Activated T-cell treated with anti-CD3 and anti-CD28 coated beads for 48 hours (primary cell): ENCODE data around the gene RAMACL.

Experiments
- DNase-seq: peaks from one replicate; pipeline ENCODE4 v3.0.0-alpha.2; 2020; ENCODE audit warnings: low read depth

RAMACL gene

DNA sequence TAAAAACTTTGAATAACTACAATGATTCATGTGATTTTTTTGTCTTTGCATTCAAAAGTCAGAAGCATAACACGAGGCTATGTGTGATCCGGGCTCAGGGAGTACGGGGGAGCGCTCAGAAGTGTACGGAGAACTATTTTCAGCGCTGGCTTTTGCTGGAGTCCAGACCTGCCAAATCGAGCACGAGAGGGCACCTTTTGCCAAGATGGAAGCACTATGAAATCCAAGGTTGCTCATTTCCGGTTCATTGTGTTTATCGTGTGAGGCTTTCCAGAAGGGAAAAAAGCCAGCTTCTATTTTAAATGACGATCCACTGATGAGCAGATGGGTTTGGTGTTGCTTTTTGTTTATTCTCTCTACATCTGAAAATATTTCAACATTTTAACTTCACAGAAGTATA lies 11.3 kb downstream of the RAMACL start:
- DNase-seq: no peak

DNA sequence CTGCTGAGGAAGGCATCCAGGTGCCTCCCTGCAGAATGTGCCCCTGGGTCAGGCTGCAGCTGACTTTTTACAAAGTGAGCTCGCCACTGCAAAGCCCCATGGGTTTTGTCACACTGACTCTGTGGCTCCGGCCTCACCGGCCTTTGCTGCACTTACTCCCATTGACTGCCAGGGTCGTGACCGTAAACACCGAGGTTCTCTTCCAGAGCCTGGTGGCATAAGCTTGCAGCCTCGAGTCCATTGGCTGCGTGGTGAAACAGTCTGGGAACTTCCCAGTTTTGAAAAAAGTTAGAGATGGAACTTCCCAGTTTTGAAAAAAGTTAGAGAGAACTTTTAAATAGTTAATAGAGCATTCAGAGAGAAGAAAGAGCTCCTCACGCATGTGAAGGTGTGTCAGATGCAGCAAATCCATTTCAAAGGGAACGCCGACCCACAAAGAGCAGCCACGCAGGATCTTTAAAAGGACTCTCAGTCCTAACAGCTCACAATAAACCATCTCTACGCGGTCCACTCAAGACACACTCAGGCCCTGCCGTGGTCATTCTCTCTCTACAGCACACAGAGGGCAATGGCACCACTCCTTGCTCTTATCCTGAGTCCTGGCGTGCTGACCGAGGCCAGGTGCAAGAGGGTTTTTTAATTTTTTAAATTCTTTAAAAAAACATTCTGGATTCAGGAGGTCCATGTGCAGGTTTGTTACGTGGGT lies 12.8 kb downstream of the RAMACL start:
- DNase-seq: no peak

DNA sequence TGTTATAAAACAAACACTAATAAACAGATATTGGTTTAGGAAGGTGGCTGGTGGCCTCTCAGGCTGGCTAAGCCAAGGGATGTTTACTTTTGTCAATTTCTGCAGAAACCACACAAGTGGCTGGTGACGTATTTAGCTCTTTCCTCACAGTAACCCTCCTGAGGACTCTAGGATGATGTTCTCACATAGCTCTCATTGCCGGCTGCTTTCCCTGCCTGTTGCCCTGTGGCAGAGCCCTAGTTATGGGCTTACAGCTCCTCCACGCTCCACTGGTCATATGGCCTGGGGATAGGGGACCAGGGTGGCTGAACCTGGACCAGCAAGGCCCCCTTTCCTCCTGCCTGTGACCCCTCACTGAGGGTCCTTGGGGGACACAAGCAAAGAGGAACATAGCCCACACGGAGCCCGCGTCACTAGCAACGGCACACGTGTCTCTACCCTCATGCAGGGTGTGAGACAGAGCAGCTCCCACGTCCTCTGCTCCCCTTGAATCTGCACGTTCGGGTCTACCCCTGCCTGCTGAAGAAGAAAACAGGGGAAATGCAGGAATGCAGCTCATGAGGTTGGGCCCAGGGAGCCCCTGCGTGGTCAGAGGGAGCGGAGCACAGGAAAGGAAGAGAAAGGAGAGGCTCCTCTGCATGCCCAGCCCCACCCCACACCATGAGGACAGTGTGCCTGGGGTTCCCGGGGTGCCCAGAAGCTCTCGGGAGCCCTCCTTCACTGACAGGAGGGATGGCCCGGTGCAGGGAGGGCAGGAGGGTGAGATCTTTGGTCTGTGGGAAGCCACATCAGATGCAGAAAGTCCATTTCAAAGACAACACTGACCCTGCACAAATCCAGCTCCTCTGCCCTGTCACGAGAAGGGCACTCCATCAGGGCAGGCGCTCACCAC lies 13.9 kb downstream of the RAMACL start:
- no peak for DNase-seq

DNA sequence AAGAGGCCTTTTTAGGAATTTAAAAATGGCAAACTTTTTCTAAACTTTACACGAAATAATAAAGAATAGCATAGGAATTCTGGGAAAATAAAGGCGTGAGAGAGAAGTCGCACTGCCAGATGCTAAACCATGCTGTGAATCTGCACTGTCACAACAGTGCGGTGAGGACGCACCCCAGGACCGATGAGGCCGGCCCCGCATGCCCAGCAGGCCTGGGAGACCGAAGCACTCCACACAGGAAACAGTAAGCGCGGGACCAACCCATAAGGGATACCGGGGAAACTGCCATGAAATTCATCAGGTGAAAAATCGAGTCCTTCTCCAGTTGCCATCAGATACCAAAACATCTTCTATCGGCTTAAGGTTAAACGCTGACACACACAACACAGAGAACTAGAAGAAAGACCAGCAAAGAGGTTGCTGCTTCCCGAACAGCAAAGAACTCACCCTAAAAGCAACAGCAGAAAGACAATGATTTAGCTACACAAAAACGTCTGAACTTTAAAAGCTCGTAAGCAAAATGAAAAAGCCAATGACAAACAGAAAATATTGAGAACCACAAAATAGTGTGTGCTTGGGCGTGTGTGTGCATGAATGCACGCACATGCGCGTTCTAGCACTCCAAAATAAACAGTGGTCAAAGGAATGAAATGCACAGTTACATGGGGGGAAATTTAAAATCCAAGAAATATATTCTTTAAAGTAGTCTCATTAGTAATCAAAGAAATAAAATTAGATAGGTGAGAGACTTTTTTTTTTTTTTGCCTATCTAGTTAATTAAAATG lies 15.4 kb downstream of the RAMACL start:
- DNase-seq: no peak

DNA sequence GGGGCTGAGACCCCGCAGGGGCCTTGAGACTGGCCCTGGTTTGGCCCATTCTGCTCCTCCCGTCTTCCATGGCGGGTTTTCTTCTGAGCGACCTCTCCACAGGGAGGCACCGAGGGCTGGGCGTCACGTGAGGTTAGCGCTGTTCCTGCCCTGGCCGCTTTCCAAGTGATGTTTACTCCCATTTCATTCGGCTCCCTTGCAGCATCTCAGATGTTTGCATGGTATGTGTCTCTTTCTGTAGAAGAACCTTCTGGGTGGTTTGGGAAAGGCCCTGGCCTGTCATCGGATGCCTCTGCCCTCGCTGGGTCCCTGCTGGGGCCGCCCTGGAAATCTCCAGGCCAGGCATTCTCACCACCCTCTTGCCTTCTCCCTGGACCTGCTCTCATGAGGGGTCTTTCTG lies 17.3 kb downstream of the RAMACL start:
- no peak for DNase-seq

DNA sequence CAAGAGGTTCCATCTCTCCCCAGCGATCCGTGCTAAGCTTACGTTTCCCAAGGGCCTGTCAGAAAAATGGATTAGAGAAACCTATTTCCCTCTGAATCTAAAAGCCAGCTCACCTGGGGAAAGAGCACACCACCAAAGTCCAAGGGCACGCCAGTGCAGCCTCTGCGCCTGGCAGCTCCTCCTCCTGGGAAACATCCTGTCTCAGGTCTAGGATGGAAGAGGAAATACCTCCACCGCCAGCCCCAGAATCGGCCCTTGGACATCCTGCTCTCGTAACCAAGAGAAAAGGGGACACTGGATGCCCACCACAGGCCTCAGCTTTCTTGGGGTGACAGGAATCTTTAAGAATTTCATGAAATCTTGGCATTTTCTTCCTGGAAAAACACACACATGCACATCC lies 18.7 kb downstream of the RAMACL start:
- DNase-seq: no peak

DNA sequence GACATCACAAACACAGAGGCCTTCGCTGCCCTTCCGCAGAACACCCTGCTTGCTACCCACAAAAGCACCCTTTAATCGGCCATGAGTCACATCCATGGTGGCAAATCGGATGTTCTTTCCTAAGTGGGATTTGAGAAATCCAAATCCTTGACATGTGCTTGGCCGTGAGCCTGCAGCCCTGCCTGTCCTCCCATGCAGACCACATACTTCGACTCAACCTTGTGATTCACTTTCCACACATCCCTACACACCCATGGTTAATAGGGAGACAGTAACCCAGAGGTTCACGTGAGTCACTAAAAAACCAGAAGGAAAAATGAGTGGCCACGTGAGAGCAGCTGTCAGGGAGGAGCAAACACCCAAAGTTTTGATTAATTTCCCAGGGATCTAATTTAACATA lies 19.4 kb downstream of the RAMACL start:
- no peak for DNase-seq

DNA sequence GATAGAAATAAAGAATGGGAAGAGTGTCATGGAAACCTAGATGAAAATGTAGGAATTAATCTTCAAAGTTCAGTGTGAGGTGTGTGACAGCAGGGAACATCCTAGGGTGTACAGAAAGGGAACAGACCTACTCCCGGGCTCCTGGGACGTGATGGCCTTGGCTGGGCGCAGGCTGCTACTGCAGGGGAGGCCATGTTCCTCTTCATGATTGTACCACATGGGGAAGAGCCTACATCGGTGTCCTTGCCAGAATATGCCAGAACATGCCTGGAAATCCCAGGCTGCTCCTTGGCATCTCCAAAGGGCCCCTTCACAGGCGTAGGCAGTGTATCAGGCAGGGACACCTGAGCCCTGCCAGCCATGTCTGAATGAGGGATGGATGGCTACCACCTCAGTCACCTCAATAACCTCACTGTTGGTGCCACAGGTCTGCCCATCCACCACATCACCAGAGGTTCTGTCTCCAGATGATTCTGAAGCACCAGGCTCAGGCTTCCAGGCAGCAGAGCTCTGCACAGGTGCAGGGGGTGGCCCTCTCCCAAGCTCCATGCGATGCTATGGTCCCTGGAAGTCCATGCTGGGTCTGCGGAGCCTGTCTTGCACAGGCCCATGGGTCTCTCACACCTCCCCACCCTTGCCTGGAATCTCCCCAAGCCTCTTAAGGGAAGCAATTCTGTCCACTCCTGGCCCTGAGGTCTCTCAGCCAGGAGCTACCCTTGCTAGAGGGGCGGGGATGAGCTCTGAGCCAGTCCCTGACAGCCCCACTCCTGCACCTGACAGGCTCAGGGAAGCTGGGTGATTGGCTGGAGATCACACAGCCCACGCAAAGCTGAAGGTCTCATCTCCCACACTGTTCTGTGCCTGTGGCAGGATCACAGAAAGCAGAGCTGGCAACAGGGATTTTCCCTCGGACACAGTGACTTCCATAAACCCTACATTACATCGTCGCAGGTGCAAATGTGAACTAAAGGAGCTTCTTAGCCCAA lies 20.2 kb downstream of the RAMACL start:
- DNase-seq: no peak

DNA sequence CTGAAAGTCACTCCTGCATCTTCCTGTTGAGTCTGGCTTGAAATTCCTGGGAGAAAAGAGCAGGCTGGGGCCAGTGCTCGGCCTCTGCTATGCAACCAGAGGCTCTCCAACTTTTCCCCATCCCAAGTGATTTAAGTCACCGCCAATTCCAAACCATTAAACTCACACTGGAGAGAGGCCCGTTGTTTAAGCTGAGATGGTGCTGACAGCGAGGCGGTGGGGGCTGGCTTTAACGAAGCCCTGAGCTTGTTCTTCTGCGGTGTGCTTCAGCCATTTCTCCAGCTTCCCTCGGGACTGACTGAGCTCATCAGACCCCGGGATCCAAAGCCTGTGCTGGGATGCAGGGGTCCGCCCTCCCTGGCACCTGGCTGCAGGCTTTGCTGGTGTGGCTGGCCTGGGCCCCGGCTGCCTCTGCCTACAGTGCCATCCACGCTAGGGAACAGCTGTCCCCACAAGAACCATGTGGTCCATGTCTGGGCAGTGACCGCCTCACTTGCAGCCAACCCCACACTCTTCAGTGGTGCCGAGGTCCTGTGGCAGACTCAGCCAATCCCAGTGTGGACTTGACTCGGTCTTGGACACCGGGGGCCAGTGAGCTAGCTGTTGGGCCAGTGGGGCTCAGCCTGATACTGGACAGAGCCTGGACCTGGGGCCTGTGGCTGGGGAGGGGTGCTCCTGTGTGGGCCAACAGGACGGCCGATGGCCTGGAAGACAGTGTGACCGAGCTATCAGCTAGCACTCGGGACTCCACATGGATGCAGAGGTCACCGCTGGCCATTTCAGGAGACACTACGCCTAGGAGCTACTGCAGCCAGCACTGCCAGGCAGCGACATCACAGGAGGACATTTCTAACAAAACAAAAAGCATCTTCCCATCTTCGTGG lies 21.2 kb downstream of the RAMACL start:
- no peak for DNase-seq

DNA sequence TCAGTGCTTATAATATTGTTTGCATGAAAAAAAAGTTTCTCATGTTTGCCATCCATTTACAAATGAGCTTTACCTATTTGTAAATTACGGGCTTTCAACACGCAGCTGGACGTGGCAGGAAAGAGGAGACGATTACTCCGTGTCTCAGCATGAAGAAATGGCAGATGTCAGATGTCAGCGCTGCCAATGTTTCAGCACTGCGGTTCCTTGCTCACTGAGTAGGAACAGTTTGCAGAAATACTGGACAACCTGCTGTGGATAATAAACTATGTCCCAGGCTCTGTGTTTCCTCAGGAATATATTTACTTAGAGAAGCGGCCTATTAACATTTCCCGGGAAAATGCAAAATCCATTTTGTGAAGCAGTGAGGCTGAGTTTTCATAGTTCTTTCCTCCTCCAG lies 22.7 kb downstream of the RAMACL start:
- DNase-seq: no peak

DNA sequence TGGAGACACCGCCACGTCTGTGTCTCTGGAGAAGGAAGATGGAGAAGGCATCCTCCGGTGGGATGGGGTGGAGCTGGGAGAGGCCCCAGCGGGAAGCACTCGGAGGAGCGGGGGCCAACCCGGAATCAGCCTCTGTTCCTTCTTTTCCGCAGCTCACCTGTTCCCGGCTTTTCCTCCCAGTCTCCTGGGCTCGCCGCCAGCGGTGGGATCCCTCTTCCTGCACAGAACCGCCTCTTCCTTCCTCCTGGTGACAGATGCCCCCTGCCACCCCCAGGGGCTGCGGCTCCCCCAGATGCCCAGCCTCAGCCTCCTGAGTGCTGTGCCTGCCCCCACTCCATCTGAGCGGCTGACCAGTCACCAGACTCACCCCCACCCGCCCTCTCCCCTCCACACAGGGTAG lies 23.3 kb downstream of the RAMACL start:
- DNase-seq: no peak

DNA sequence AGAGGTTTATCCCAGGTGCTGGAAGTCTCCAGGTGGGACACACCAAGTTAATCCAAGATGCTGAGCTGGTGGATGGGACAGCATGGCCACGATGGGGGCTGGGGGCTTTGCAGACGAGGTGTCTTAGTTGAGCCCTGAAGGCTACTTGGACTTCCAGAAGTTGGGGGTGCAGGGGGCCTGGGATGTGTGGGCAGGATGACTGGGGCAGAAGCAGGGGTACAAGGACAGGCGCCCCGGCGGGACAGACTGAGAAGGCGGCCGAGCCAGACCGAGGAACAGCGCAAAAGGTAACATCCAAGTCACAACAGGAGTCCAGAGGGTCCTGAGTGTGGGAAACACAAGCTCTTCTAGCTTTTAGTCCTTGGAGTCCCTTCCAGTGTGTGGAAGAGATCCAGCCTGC lies 23.8 kb downstream of the RAMACL start:
- DNase-seq: no peak

DNA sequence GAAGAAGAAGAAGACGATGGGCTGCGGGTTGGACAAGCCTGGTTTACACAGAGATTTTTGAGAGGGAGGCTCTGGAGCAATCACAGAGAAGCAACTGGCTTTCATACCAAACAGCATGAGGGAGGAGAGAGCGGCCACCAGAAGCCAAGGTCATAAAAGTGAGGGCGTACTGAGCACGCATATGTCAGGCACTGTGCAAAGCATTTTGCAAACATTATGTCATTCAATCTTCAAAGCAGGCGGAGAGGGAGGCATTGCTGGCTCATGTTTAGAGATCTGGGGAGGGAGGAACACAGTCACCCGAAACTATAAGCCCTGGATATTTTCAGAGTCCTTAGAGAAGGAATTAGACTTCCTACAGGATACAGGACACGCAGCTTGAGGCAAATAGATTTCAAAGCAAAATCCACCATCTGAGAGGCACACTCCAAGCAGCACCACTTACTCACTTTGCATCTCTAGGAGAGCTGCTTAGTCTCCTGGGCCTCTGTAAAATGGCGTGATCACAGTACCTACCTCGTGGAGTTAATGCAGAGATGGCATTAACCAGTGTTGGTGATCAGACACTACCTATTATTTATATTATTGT lies 24.6 kb downstream of the RAMACL start:
- DNase-seq: no peak

DNA sequence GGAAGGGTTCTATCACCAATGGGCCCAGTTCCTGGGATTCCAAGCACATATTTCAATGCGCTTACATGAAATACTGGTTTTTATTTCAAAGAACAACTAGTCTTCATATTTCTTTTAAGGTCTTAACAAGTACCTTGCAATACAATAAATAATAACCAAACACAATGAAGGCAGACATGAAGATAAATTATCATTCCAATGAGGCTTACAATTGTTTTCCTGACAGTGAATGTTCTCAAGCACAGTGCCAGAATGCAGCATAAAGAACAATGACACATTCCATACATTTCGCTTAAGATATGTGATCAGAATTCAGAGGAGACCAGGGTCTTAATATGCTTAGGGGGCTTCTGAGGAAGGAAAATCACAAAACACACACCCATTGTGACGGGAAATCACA lies 26.3 kb downstream of the RAMACL start:
- no peak for DNase-seq

DNA sequence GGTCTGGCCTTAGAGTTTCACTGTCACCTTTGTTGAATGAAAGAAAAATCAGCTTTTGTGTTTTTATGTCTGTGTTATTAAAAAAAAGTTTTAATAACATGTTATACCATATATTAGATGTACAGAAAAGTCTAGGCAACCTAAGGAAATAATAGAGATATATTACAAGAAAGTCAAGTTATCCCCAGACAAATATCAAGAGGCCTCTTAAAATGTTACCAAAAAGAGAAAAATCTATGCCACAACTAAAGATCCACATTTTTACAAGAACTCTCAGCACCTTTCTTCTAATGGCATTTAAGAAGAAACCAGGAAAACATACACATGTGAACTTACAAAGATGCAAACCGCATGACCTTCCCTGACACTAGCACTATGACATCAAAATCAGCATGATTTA lies 26.8 kb downstream of the RAMACL start:
- DNase-seq: no peak

DNA sequence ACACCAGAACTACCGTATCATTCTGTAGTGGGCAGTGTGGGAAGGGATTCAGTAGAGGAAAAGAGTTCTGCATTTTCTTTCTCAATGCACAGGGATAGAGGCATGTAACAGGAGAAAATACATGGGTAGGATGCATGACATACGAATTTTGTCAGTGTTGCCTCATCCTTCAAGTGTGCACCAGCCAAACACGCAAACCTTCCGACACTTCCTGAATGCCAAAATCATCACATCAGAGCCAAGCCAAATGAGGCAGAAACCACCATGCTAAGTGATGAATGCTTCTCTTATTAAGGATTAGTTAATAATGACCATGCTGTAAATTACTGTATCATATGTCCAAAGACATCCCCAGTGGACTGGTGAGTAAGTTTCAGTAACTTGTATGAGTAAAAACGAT lies 27.3 kb downstream of the RAMACL start:
- no peak for DNase-seq

DNA sequence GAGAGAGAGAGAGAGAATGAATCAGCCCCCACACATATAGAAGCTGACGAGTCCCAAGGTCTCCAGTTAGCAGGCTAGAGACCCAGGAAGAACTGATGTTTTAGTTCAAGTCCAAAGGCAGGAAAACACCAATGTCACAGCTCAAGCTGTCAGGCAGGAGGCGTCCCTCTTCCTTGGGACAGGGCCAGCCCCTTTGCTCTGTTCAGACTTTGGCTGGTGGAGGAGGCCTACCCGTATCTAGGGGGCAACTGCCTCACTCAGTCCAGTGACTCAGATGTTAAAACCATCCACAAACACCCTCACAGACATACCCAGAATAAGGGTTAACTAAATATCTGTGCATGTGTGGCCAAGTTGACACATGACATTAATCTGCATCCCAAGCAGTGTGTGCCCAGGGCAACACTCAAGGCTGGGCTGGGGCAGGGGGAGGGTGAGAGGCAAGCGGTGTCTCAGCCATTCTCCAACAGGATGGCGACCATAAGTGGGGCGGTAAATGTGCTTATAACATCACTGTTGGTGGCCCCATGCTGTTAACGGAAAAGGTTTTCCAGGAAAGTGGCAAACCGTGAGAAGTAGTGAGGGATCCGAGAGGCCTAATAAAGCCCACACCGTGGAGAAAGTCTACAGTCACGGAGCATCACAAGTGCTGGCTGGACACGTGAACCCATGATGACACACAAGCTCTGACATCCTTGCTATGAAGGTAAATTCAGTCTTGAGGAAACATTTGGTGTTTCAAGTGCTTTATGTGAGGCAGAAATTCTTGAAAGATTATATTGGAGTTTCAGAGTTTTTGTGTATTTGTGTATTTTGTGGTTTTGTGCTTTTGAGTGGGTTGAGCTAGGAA lies 28.1 kb downstream of the RAMACL start:
- no peak for DNase-seq

DNA sequence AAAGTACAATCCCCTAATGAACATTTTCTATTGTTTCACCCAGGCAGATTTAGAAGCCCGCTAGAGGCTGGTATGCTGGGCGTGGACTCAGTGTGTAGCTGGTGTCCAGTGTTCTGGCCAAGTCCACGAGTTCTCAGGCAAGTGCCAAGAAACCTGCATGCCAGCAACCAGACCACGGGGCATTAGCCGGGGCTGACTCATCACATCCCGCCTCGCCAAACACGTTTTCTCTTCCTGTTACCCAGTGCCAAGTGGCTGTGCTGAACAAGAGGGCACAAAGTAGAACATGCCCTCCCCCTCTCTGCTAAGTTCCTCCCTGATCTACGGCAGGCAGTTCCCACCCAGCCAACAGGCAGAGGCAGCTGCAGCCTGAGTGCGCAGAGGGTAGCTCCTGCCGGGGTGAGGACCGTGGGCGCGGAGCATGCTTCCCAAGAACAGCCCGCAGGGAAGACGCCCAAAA lies 29.6 kb downstream of the RAMACL start:
- no peak for DNase-seq

DNA sequence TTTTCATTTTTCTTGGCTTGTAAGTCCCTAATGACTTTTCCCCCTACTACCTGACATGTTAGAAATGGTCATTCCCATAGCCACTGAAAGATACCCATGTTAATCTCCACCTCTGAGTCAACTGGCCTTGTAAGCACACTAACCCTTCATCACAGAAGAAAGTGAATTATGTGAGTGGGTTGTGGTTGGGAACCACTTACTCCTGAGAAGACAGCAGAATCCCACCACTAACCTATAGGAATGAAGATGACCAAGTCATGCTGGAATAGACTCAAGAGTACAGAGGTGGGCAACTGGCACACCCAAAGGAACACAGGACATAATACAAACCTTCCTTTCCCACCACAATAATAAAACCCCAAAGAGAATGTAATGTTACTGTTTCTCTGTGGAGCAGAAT lies 30.1 kb downstream of the RAMACL start:
- DNase-seq: no peak
